Thyroid gland (tissue), 4 donors: ENCODE data around the gene HS6ST3. TPM values are rescaled to one million over a fixed set of nuclear protein-coding genes. Genes with fewer than 3 reads are reported as not detected.
A peak's percentile ranks its signal among the peaks of the same experiment; 100 is the strongest.
"Not testable (repeated sequence)": the region's sequence is repeated elsewhere in the genome, so short reads cannot be mapped to it uniquely, and the experiment has no call there.

ENCODE experiments used
- DNase-seq, 2 donors: peaks; one replicate each; pipeline ENCODE4 v3.0.0-alpha.2; 2019
- H3K27ac ChIP-seq, 3 donors: fragments of 200-600 bp; sonication (generic); 1 replicate in 2 of 3; 2 replicates in 1 of 3; pipeline ENCODE4 v1.5.1; 2016 to 2019; ENCODE audit warnings: mild to moderate bottlenecking in 1 of 3, moderate library complexity in 1 of 3
- H3K27me3 ChIP-seq: fragments of 200-600 bp; sonication (generic); one replicate; pipeline ENCODE4 v1.5.1; 2019
- H3K36me3 ChIP-seq, 2 donors: fragments of 200-600 bp; sonication (generic); one replicate each; pipeline ENCODE4 v1.5.1; 2016 to 2019
- H3K4me1 ChIP-seq, 2 donors: fragments of 200-600 bp; sonication (generic); one replicate each; pipeline ENCODE4 v1.5.1; 2017 to 2019
- H3K4me3 ChIP-seq, 3 donors: fragments of 200-600 bp; sonication (generic); replicated peaks in 1 of 3; 1 replicate in 2 of 3; 2 replicates in 1 of 3; pipeline ENCODE4 v1.5.1; 2016; ENCODE audit warnings: mild to moderate bottlenecking in 1 of 3
- H3K9me3 ChIP-seq: fragments of 200-600 bp; sonication (generic); one replicate; pipeline ENCODE4 v1.5.1; 2017
- CTCF ChIP-seq, 6 experiments: fragments of 200-600 bp in 3 of 6; fragments of 450-650 bp in 3 of 6; sonication (generic) in 3 of 6; IDR thresholded peaks; one replicate each; pipeline ENCODE4 v1.5.1; 2016 to 2019; ENCODE audit warnings: antibody characterized with exemption in 6 of 6, mild to moderate bottlenecking in 2 of 6, inconsistent platforms in 1 of 6, moderate library complexity in 1 of 6
- POLR2A ChIP-seq, 2 donors: fragments of 450-650 bp; IDR thresholded peaks; one replicate each; pipeline ENCODE4 v1.6.1; 2017; ENCODE audit warnings: antibody characterized with exemption in 2 of 2, mild to moderate bottlenecking in 2 of 2, moderate library complexity in 1 of 2
- WGBS, 2 donors: methylation state at CpG; one replicate each; pipeline ENCODE4 v1.1.5; 2017; 5-methylcytosine and 5-hydroxymethylcytosine counted together
- intact Hi-C: fragments of 100-400 bp; cut with DNase I; formaldehyde crosslinking; loops from one replicate; pipeline ENCODE4 v1.15.1; 2023
- total RNA-seq, 4 donors: library from RNA; depleted of rRNA; stranded (reverse); fragments of >200 nt; gene quantifications; one replicate each; pipeline ENCODE4 v1.2.3, GENCODE V29; 2016

Gene HS6ST3
- 1 to 10 TPM; 2.0 to 5.8 (median 5.0) TPM for total RNA-seq

GRCh38 chr13:96089749-96090239 is at the start of gene HS6ST3:
HS6ST3 (plus strand) TSS chr13:96090107.
- TF ChIP-seq CTCF (IDR thresholded peaks at IDR 0.05) (no peak), POLR2A (IDR thresholded peaks at IDR 0.05) (peak in 1 of 2 donors; percentile 66)
- WGBS, 2 donors: 0 to 1% methylated on average over 14 to 21 of the region's 35 CpGs
- intact Hi-C loops: no loop called here
- H3K36me3 ChIP-seq: no peaks in the 10 kb centered on the region
- H3K4me3 ChIP-seq: peak within 1 kb of the TSS in 2 of 3 donors; percentile 27 to 34
- DNase-seq: peak; percentile 77
- no peaks in the 10 kb centered on the region for H3K27me3 ChIP-seq
- peaks cover 5 to 6% of the 10 kb centered on the region in 2 donors for H3K4me1 ChIP-seq
- no peaks in the 10 kb centered on the region for H3K9me3 ChIP-seq
- H3K27ac ChIP-seq: no peak within 1 kb of the TSS

- Histone ChIP-seq H3K4me1 (no peaks in the 10 kb centered on the region), H3K27me3 (no peaks in the 10 kb centered on the region), H3K4me3 (no peak overlapping the region), H3K27ac (no peak overlapping the region), H3K36me3 (no peaks in the 10 kb centered on the region), H3K9me3 (no peaks in the 10 kb centered on the region)
- 93 to 98% methylated on average over 3 to 4 of the region's 4 CpGs for WGBS, 2 donors
- DNase-seq: no peak
- intact Hi-C loops: no loop called here
- no peak for TF ChIP-seq POLR2A (IDR thresholded peaks at IDR 0.05)
- no peak for TF ChIP-seq CTCF (IDR thresholded peaks at IDR 0.05)
Measured at GRCh38 chr13:96041326-96042110, 48.4 kb upstream of the HS6ST3 start.

GRCh38 chr13:96044238-96044637 is 45.7 kb upstream of the HS6ST3 start:
- Histone ChIP-seq H3K36me3 (no peaks in the 10 kb centered on the region), H3K27me3 (no peaks in the 10 kb centered on the region), H3K9me3 (no peaks in the 10 kb centered on the region), H3K4me3 (no peak overlapping the region), H3K4me1 (no peaks in the 10 kb centered on the region), H3K27ac (no peak overlapping the region)
- intact Hi-C loops: no loop called here
- 90 to 100% methylated on average over 1 of the region's 1 CpG for WGBS, 2 donors
- TF ChIP-seq POLR2A (IDR thresholded peaks at IDR 0.05): no peak
- DNase-seq: no peak

GRCh38 chr13:96046449-96047126 is 43.3 kb upstream of the HS6ST3 start:
- intact Hi-C loops, H3K4me1 ChIP-seq, H3K36me3 ChIP-seq, H3K27ac ChIP-seq, H3K27me3 ChIP-seq, H3K4me3 ChIP-seq, H3K9me3 ChIP-seq, DNase-seq: not testable (repeated sequence)
- 98% methylated on average over 15 to 16 of the region's 16 CpGs for WGBS, 2 donors

GRCh38 chr13:96050955-96051354 is 39.0 kb upstream of the HS6ST3 start:
- H3K4me1 ChIP-seq, H3K4me3 ChIP-seq, H3K36me3 ChIP-seq, intact Hi-C loops, DNase-seq, H3K27ac ChIP-seq, H3K27me3 ChIP-seq, H3K9me3 ChIP-seq: not testable (repeated sequence)
- 93 to 97% methylated on average over 4 of the region's 4 CpGs for WGBS, 2 donors

GRCh38 chr13:96051491-96051890 is 38.4 kb upstream of the HS6ST3 start:
- H3K4me3 ChIP-seq, H3K9me3 ChIP-seq, H3K36me3 ChIP-seq, intact Hi-C loops, H3K27ac ChIP-seq, H3K27me3 ChIP-seq, H3K4me1 ChIP-seq, DNase-seq: not testable (repeated sequence)
- WGBS, 2 donors: 95 to 97% methylated on average over 5 of the region's 5 CpGs

- H3K4me3 ChIP-seq, H3K4me1 ChIP-seq, DNase-seq, intact Hi-C loops, H3K27me3 ChIP-seq, H3K36me3 ChIP-seq, H3K27ac ChIP-seq, H3K9me3 ChIP-seq: not testable (repeated sequence)
- WGBS, 2 donors: 95 to 96% methylated on average over 3 of the region's 3 CpGs
Measured at GRCh38 chr13:96051946-96052345, 38.0 kb upstream of the HS6ST3 start.
